K562 (cell line): ENCODE data around the gene AURKB.

Experiments used
- EP300 ChIP-seq: IDR thresholded peaks from 2 replicates; pipeline ENCODE4 v1.6.1; 2012; ENCODE audit warnings: low read length, improper control_type of control experiment
- MAX ChIP-seq: sonication (generic); formaldehyde crosslinking; IDR thresholded peaks from 2 replicates; pipeline ENCODE4 v1.9.0; 2022; ENCODE audit warnings: mild to moderate bottlenecking, missing genetic modification reagents
- SMARCB1 ChIP-seq: IDR thresholded peaks from 2 replicates; pipeline ENCODE4 v1.6.1; 2011; ENCODE audit warnings: improper control_type of control experiment, low read depth; ENCODE audit not compliant: insufficient read length
- SRSF7 ChIP-seq: fragments of 200-400 bp; formaldehyde crosslinking; optimal IDR thresholded peaks from 2 replicates; pipeline ENCODE3; 2017; ENCODE audit warnings: mild to moderate bottlenecking, low read depth, low read length
- TAF1 ChIP-seq: IDR thresholded peaks from 2 replicates; pipeline ENCODE4 v1.6.1; 2011; ENCODE audit warnings: mild to moderate bottlenecking, low read length, moderate library complexity; ENCODE audit not compliant: insufficient read depth, control insufficient read depth, severe bottlenecking; ENCODE audit errors: extremely low read depth
- ZNF384 ChIP-seq: IDR thresholded peaks from 2 replicates; pipeline ENCODE4 v1.6.1; 2012; ENCODE audit warnings: low read depth, low read length, improper control_type of control experiment
- ZNF592 ChIP-seq: fragments of 450-650 bp; IDR thresholded peaks from 2 replicates; pipeline ENCODE4 v1.6.1; 2017; ENCODE audit warnings: antibody characterized with exemption, mild to moderate bottlenecking
- TF ChIP-seq, protein P1 (sequence below), 3 experiments: IDR thresholded peaks in 2 of 3; conservative IDR thresholded peaks in 1 of 3; 2 replicates each; pipeline ENCODE4 v1.5.1; 2011 to 2012; ENCODE audit warnings: low read length in 3 of 3, mild to moderate bottlenecking in 3 of 3, control low read depth in 2 of 3, improper control_type of control experiment in 1 of 3, inconsistent platforms in 1 of 3, low read depth in 1 of 3, mixed read lengths in 1 of 3, moderate library complexity in 1 of 3; ENCODE audit not compliant: insufficient read depth in 2 of 3
- TF ChIP-seq, protein P2 (sequence below): fragments of 450-650 bp; IDR thresholded peaks from 2 replicates; pipeline ENCODE4 v1.6.1; 2016; ENCODE audit warnings: mild to moderate bottlenecking, moderate library complexity
- TF ChIP-seq, protein P3 (sequence below): fragments of 250-450 bp; sonication (Bioruptor Pico); IDR thresholded peaks from 2 replicates; pipeline ENCODE4 v1.4.0; 2020; ENCODE audit warnings: mild to moderate bottlenecking, moderate library complexity

GRCh38 chr17:8255499-8255898 is 45.1 kb upstream of the AURKB start:
- TF ChIP-seq EP300 (no peak), MAX (CRISPR knock-in tag) (no peak), TAF1 (no peak), ZNF592 (no peak), SRSF7 (no peak), SMARCB1 (no peak), ZNF384 (no peak)
- TF ChIP-seq, protein P1, sequence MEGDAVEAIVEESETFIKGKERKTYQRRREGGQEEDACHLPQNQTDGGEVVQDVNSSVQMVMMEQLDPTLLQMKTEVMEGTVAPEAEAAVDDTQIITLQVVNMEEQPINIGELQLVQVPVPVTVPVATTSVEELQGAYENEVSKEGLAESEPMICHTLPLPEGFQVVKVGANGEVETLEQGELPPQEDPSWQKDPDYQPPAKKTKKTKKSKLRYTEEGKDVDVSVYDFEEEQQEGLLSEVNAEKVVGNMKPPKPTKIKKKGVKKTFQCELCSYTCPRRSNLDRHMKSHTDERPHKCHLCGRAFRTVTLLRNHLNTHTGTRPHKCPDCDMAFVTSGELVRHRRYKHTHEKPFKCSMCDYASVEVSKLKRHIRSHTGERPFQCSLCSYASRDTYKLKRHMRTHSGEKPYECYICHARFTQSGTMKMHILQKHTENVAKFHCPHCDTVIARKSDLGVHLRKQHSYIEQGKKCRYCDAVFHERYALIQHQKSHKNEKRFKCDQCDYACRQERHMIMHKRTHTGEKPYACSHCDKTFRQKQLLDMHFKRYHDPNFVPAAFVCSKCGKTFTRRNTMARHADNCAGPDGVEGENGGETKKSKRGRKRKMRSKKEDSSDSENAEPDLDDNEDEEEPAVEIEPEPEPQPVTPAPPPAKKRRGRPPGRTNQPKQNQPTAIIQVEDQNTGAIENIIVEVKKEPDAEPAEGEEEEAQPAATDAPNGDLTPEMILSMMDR (IDR thresholded peaks at IDR 0.05 in 2 of 3, conservative IDR thresholded peaks at IDR 0.05 in 1 of 3; ENCODE audit: insufficient read depth in 2 of 3, low read depth in 1 of 3, low read length in 3 of 3): no peak
- TF ChIP-seq, protein P2, sequence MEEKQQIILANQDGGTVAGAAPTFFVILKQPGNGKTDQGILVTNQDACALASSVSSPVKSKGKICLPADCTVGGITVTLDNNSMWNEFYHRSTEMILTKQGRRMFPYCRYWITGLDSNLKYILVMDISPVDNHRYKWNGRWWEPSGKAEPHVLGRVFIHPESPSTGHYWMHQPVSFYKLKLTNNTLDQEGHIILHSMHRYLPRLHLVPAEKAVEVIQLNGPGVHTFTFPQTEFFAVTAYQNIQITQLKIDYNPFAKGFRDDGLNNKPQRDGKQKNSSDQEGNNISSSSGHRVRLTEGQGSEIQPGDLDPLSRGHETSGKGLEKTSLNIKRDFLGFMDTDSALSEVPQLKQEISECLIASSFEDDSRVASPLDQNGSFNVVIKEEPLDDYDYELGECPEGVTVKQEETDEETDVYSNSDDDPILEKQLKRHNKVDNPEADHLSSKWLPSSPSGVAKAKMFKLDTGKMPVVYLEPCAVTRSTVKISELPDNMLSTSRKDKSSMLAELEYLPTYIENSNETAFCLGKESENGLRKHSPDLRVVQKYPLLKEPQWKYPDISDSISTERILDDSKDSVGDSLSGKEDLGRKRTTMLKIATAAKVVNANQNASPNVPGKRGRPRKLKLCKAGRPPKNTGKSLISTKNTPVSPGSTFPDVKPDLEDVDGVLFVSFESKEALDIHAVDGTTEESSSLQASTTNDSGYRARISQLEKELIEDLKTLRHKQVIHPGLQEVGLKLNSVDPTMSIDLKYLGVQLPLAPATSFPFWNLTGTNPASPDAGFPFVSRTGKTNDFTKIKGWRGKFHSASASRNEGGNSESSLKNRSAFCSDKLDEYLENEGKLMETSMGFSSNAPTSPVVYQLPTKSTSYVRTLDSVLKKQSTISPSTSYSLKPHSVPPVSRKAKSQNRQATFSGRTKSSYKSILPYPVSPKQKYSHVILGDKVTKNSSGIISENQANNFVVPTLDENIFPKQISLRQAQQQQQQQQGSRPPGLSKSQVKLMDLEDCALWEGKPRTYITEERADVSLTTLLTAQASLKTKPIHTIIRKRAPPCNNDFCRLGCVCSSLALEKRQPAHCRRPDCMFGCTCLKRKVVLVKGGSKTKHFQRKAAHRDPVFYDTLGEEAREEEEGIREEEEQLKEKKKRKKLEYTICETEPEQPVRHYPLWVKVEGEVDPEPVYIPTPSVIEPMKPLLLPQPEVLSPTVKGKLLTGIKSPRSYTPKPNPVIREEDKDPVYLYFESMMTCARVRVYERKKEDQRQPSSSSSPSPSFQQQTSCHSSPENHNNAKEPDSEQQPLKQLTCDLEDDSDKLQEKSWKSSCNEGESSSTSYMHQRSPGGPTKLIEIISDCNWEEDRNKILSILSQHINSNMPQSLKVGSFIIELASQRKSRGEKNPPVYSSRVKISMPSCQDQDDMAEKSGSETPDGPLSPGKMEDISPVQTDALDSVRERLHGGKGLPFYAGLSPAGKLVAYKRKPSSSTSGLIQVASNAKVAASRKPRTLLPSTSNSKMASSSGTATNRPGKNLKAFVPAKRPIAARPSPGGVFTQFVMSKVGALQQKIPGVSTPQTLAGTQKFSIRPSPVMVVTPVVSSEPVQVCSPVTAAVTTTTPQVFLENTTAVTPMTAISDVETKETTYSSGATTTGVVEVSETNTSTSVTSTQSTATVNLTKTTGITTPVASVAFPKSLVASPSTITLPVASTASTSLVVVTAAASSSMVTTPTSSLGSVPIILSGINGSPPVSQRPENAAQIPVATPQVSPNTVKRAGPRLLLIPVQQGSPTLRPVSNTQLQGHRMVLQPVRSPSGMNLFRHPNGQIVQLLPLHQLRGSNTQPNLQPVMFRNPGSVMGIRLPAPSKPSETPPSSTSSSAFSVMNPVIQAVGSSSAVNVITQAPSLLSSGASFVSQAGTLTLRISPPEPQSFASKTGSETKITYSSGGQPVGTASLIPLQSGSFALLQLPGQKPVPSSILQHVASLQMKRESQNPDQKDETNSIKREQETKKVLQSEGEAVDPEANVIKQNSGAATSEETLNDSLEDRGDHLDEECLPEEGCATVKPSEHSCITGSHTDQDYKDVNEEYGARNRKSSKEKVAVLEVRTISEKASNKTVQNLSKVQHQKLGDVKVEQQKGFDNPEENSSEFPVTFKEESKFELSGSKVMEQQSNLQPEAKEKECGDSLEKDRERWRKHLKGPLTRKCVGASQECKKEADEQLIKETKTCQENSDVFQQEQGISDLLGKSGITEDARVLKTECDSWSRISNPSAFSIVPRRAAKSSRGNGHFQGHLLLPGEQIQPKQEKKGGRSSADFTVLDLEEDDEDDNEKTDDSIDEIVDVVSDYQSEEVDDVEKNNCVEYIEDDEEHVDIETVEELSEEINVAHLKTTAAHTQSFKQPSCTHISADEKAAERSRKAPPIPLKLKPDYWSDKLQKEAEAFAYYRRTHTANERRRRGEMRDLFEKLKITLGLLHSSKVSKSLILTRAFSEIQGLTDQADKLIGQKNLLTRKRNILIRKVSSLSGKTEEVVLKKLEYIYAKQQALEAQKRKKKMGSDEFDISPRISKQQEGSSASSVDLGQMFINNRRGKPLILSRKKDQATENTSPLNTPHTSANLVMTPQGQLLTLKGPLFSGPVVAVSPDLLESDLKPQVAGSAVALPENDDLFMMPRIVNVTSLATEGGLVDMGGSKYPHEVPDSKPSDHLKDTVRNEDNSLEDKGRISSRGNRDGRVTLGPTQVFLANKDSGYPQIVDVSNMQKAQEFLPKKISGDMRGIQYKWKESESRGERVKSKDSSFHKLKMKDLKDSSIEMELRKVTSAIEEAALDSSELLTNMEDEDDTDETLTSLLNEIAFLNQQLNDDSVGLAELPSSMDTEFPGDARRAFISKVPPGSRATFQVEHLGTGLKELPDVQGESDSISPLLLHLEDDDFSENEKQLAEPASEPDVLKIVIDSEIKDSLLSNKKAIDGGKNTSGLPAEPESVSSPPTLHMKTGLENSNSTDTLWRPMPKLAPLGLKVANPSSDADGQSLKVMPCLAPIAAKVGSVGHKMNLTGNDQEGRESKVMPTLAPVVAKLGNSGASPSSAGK: no peak
- TF ChIP-seq, protein P3, sequence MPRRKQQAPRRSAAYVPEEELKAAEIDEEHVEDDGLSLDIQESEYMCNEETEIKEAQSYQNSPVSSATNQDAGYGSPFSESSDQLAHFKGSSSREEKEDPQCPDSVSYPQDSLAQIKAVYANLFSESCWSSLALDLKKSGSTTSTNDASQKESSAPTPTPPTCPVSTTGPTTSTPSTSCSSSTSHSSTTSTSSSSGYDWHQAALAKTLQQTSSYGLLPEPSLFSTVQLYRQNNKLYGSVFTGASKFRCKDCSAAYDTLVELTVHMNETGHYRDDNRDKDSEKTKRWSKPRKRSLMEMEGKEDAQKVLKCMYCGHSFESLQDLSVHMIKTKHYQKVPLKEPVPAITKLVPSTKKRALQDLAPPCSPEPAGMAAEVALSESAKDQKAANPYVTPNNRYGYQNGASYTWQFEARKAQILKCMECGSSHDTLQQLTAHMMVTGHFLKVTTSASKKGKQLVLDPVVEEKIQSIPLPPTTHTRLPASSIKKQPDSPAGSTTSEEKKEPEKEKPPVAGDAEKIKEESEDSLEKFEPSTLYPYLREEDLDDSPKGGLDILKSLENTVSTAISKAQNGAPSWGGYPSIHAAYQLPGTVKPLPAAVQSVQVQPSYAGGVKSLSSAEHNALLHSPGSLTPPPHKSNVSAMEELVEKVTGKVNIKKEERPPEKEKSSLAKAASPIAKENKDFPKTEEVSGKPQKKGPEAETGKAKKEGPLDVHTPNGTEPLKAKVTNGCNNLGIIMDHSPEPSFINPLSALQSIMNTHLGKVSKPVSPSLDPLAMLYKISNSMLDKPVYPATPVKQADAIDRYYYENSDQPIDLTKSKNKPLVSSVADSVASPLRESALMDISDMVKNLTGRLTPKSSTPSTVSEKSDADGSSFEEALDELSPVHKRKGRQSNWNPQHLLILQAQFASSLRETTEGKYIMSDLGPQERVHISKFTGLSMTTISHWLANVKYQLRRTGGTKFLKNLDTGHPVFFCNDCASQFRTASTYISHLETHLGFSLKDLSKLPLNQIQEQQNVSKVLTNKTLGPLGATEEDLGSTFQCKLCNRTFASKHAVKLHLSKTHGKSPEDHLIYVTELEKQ: no peak
